HG02970 (cell line): ENCODE results near the gene ESRRB.
"Not testable (repeated sequence)": the region's sequence is repeated elsewhere in the genome, so short reads cannot be mapped to it uniquely, and the experiment has no call there.

Experiments used
- ATAC-seq: cut with Tn5 transposase; IDR thresholded peaks from one replicate; pipeline ENCODE4 v1.9.1; 2021; ENCODE audit warnings: mild to moderate bottlenecking, moderate library complexity, moderate number of reproducible peaks; ENCODE audit not compliant: unreplicated experiment, low FRiP score

Gene ESRRB

GRCh38 chr14:76531821-76532318 lies 155.9 kb downstream of the ESRRB start:
- no peak for ATAC-seq

GRCh38 chr14:76536636-76537035 lies 160.7 kb downstream of the ESRRB start:
- not testable (repeated sequence) for ATAC-seq

- no peak for ATAC-seq
Observed at GRCh38 chr14:76537906-76538647, 162.1 kb downstream of the ESRRB start.

GRCh38 chr14:76538648-76539008 lies 162.7 kb downstream of the ESRRB start:
- ATAC-seq, result no peak

- ATAC-seq, result no peak
Observed at GRCh38 chr14:76539130-76539529, 163.2 kb downstream of the ESRRB start.

GRCh38 chr14:76541594-76542219 lies 165.8 kb downstream of the ESRRB start:
- no peak for ATAC-seq

- ATAC-seq, result no peak
Observed at GRCh38 chr14:76546426-76547221, 170.7 kb downstream of the ESRRB start.

GRCh38 chr14:76547831-76548230 lies 171.9 kb downstream of the ESRRB start:
- ATAC-seq, result no peak

- ATAC-seq, result no peak
Observed at GRCh38 chr14:76550534-76550933, 174.6 kb downstream of the ESRRB start.

GRCh38 chr14:76551116-76551515 lies 175.2 kb downstream of the ESRRB start:
- ATAC-seq, result no peak
